Measurements from ENCODE around the gene ACAP3.

ACAP3 gene

DNA sequence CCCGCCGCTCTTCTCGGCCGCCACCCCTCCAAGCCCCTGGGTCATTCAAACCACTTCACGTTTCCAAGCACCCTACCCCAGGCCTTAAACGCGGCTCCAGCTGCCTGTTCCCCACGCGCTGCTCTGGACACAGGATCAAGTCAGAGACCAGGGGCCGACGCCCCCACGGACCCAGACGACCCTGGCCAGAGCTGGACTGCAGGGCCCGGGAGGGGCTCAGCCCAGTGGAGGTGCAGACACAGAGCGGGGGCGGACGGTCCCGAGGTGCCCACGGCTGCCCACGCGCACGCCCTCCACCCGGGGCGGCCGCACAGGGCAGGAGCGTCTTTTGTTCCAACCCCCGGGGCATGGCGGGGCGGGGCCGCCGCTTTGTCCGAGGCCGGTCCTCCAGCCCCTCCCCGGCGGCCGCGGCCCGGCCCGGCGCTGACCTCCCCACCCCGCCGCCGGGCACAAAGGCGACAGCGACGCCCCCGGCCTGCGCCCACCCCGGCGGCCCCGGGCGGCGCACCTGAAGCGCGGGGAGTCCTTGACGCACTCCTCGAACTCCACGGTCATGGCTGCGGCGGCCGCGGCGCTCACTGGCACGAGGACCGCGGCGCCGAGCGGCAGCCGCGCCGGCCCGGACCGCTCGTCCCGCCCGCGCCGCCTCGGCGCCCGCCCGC lies 338 bp downstream of the ACAP3 start:
- Histone ChIP-seq H3K4me2 (ENCODE audit: low read length) (peak overlapping the region; percentile 94), H3K4me1 (ENCODE audit: control insufficient read depth, insufficient read depth, low read length) (peaks cover 43% of the 10 kb centered on the region), H3K9ac (ENCODE audit: low read depth, low read length) (peak overlapping the region; percentile 83), H3K4me3 (ENCODE audit: low read length) (peak overlapping the region; percentile 94), H3K27me3 (ENCODE audit: control insufficient read depth, insufficient read depth, low read length) (no peaks in the 10 kb centered on the region), H3K9me3 (replicated peaks; ENCODE audit: low read length) (no peaks in the 10 kb centered on the region), H3K36me3 (ENCODE audit: insufficient read depth, low read length) (peaks cover 29% of the 10 kb centered on the region)

DNA sequence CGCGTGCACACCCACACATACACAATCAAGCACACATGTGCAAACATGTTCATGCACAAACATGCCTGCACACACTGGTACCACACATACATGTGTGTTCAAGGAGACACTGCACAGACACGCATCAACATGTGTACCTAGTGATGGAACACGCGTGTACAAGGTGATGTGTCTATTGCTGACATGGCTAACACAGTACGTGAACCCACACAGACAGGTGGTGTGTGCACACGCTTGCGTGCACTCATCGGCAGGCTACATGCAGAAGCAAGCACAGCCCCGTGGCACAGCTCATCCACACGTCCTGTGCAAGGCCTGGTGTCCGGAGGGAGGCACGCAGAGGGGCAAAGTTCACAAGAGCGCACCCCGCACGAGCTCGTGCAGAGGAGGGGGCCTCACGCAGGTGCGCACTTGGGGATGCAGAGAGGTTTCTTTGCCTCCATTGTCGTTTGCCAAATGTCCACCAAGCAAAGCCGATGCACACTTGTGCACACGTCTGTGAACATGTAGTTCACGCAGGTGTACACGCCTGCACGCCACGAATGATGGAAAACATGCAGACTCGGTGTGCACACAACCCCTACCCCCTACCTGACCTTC lies 969 bp downstream of the ACAP3 start:
- H3K4me1 ChIP-seq (ENCODE audit: control insufficient read depth, insufficient read depth, low read length): peaks cover 43% of the 10 kb centered on the region
- H3K27me3 ChIP-seq (ENCODE audit: control insufficient read depth, insufficient read depth, low read length): no peaks in the 10 kb centered on the region
- H3K4me2 ChIP-seq (ENCODE audit: low read length): peak overlapping the region; percentile 94
- peak overlapping the region; percentile 83 for H3K9ac ChIP-seq (ENCODE audit: low read depth, low read length)
- peak overlapping the region; percentile 94 for H3K4me3 ChIP-seq (ENCODE audit: low read length)
- H3K36me3 ChIP-seq (ENCODE audit: insufficient read depth, low read length): peaks cover 25% of the 10 kb centered on the region
- no peaks in the 10 kb centered on the region for H3K9me3 ChIP-seq (replicated peaks; ENCODE audit: low read length)

DNA sequence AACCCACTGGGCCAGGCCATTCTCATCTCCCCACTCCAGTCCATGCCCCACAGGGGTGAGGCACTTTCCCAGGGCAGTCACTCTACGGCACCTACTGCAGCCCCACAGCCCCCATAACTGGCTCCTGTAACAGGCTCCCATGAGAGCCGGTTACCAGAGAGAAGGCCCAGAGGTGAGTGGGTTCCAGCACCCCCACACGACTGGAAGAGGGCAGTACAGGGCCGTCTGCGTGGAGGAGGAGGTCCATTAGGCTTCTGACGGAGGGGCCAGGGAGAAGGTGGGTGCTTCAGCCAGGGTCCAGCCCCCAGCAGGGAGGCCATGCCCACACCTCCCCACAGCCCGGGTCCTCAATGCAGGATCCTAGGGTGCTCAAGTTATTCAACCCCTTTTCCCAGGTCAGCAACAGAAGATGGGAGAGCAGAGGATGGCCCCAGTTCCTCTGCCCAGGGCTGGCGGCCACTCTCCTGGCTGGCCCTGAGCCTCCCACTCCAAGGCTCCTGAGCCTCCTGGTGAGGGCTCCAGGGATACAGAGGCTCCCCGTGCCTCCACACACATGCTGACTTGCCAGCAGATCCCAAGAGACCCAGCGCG lies 1.6 kb downstream of the ACAP3 start:
- H3K27me3 ChIP-seq (ENCODE audit: control insufficient read depth, insufficient read depth, low read length): no peaks in the 10 kb centered on the region
- peak overlapping the region; percentile 43 for H3K9ac ChIP-seq (ENCODE audit: low read depth, low read length)
- peak overlapping the region; percentile 94 for H3K4me2 ChIP-seq (ENCODE audit: low read length)
- H3K4me3 ChIP-seq (ENCODE audit: low read length): peak overlapping the region; percentile 94
- H3K4me1 ChIP-seq (ENCODE audit: control insufficient read depth, insufficient read depth, low read length): peaks cover 43% of the 10 kb centered on the region
- H3K36me3 ChIP-seq (ENCODE audit: insufficient read depth, low read length): peaks cover 19% of the 10 kb centered on the region
- H3K9me3 ChIP-seq (replicated peaks; ENCODE audit: low read length): no peaks in the 10 kb centered on the region

DNA sequence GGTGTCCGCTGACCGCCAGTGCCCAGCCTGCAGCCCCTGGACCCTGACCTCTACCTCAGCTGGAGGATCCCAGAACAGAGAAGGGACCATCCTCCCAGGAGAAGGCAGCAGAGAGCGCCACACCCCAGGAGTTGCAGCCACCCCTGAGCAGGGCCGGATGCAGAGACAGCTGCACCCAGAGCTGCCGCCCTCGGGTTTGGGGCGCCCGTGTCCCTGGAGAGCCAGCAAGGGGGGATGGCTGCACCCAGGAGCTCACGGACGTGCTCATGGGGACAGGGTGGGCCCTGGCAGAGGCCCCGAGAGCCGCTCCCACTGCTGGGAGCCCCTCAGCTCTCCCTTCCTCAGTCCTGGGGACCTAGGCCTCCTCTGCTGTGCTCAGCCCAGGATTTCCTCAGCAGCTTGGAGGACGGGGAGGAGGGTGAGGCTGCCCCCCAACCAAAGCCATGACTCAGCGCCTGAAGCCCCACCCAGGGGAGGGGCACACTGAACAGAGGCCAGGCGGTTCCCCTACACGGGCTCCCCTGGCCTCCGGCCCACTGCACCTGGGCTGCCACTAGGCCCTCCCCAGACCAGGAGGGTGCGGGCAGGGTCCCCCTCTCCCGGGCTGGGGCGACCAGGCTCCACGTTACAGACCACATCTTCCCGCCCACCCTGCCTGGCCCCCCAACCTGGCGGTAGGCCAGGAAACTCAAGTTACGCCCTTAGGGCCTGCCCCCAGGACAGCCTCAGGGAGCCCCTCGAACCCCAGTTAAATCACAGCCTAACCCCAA lies 2.2 kb downstream of the ACAP3 start:
- H3K9me3 ChIP-seq (replicated peaks; ENCODE audit: low read length): no peaks in the 10 kb centered on the region
- no peaks in the 10 kb centered on the region for H3K27me3 ChIP-seq (ENCODE audit: control insufficient read depth, insufficient read depth, low read length)
- H3K4me1 ChIP-seq (ENCODE audit: control insufficient read depth, insufficient read depth, low read length): peaks cover 43% of the 10 kb centered on the region
- peaks cover 13% of the 10 kb centered on the region for H3K36me3 ChIP-seq (ENCODE audit: insufficient read depth, low read length)
- peak overlapping the region; percentile 94 for H3K4me3 ChIP-seq (ENCODE audit: low read length)
- peak overlapping the region; percentile 59 for H3K9ac ChIP-seq (ENCODE audit: low read depth, low read length)
- peak overlapping the region; percentile 94 for H3K4me2 ChIP-seq (ENCODE audit: low read length)

DNA sequence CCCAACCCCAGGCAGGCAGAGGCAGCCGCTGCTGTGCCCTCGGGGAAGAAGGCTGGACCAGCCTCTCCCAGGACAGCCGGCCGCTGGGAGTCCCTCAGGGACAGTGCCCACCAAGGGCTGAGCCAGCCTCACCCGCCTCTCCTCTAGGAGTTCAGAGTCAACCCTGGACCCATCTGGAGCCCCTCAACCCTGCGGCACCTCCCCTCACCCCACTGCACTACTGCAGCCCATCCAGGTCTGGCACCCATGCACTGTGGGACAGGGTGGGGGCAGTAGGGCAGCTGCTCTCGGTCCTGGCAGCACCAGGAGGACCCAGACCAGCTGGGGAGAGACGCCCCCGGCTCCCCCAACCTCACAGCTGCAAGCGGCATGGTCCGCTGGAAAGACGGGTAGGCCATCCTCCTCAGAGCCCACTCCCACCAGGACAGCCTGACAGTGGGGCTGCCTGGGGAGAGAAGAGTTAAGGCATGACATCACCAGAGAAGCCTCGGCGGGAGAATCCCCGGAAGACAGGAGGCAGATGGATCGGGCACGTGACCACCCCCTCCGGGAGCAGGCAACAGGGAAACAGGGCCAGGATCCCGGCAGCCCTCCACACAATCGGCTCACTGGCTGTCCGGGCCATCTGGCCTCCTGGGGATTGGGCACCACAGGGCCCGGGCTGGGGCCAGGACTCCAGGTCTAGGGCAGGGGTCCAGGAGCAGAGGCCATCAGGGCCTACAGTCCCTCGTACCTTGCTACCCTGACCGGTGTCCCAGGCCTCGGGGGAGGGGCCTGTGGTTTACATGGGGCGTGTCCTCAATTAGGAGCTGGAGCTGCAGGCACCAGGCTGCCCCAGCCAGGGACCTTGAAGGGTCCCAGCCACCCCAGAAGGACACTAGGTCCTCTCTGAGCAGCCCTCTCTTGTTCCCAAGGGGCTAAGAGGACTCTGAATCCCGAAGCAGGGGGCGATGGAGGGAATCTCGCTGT lies 3.1 kb downstream of the ACAP3 start:
- Histone ChIP-seq H3K27me3 (ENCODE audit: control insufficient read depth, insufficient read depth, low read length) (no peaks in the 10 kb centered on the region), H3K9ac (ENCODE audit: low read depth, low read length) (peak overlapping the region; percentile 59), H3K4me2 (ENCODE audit: low read length) (peak overlapping the region; percentile 94), H3K4me1 (ENCODE audit: control insufficient read depth, insufficient read depth, low read length) (peaks cover 37% of the 10 kb centered on the region), H3K9me3 (replicated peaks; ENCODE audit: low read length) (no peaks in the 10 kb centered on the region), H3K36me3 (ENCODE audit: insufficient read depth, low read length) (peaks cover 12% of the 10 kb centered on the region), H3K4me3 (ENCODE audit: low read length) (peak overlapping the region; percentile 94)

DNA sequence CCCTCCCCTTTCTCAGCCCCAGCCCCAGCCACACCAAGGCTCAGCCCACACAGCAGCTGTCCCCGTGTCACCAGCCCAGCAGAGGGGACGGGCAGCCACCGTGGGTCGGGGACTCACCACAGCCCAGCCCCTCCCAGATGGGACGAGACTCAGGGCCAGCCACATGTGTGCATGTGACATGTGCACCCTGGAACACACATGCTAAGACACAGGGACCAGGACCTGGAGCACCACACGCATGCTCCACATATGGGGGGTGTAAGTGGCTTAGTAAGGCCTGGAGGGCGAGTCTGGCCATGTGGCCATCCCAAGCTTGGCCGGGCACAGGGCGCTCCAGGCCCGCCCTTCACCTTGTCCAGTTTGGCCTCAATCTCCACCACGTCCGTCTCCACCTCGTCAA lies 4.0 kb downstream of the ACAP3 start:
- H3K4me3 ChIP-seq (ENCODE audit: low read length): no peak overlapping the region
- peaks cover 16% of the 10 kb centered on the region for H3K36me3 ChIP-seq (ENCODE audit: insufficient read depth, low read length)
- no peak overlapping the region for H3K9ac ChIP-seq (ENCODE audit: low read depth, low read length)
- H3K4me1 ChIP-seq (ENCODE audit: control insufficient read depth, insufficient read depth, low read length): peaks cover 31% of the 10 kb centered on the region
- no peaks in the 10 kb centered on the region for H3K27me3 ChIP-seq (ENCODE audit: control insufficient read depth, insufficient read depth, low read length)
- no peaks in the 10 kb centered on the region for H3K9me3 ChIP-seq (replicated peaks; ENCODE audit: low read length)
- no peak overlapping the region for H3K4me2 ChIP-seq (ENCODE audit: low read length)

DNA sequence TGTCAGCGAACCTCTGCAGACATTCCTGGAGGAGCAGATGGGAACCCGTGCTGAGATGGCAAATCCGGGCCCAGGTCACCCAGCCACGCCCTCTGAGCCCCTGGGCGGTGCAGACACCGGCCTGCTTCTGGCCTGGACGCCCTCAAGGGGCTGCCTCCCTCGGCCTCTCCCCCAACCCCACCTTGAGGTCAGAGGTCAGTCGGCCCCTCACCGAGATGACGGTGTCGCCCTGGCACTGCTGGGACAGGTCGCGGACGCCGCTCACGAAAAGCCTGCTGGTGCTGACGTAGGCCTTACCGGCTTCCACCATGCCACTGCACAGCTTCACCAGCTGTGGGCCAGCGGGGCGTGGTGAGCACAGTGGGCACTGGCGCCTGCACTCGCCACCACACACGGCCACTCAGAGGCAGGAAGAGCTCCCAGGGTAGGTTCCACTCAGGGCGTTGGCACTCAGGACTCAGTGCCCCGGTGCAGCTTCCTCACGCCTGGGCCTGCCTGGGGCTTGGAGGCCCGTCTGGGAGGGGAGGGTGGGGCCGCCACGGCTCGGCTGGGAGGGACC lies 4.7 kb downstream of the ACAP3 start:
- H3K36me3 ChIP-seq (ENCODE audit: insufficient read depth, low read length): peaks cover 16% of the 10 kb centered on the region
- no peak overlapping the region for H3K4me2 ChIP-seq (ENCODE audit: low read length)
- no peaks in the 10 kb centered on the region for H3K27me3 ChIP-seq (ENCODE audit: control insufficient read depth, insufficient read depth, low read length)
- H3K4me1 ChIP-seq (ENCODE audit: control insufficient read depth, insufficient read depth, low read length): peaks cover 31% of the 10 kb centered on the region
- no peak overlapping the region for H3K9ac ChIP-seq (ENCODE audit: low read depth, low read length)
- H3K9me3 ChIP-seq (replicated peaks; ENCODE audit: low read length): no peaks in the 10 kb centered on the region
- H3K4me3 ChIP-seq (ENCODE audit: low read length): no peak overlapping the region

DNA sequence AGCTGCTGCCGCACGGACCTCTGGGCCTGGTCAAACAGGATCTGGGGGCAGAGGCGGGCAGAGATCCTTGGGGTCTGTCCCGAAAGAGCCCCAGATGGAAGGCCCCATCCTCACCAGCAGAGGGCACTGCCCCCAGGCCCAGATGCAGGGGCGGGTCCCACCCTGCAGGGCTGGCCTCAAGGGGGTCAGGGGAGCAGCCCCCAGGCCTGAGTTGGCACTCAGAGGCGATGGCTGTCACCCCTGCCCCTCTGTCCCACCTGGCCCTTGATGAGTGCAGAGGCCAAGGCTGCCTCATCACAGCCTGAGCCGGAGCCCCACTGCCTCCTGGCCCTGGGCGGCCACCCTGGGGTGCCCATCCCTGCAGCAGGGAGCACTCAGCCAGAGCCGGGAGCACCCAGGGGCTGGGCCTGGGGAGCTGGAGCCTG lies 5.7 kb downstream of the ACAP3 start:
- H3K36me3 ChIP-seq (ENCODE audit: insufficient read depth, low read length): peaks cover 16% of the 10 kb centered on the region
- H3K9ac ChIP-seq (ENCODE audit: low read depth, low read length): no peak overlapping the region
- H3K4me1 ChIP-seq (ENCODE audit: control insufficient read depth, insufficient read depth, low read length): peaks cover 31% of the 10 kb centered on the region
- H3K27me3 ChIP-seq (ENCODE audit: control insufficient read depth, insufficient read depth, low read length): no peaks in the 10 kb centered on the region
- H3K9me3 ChIP-seq (replicated peaks; ENCODE audit: low read length): no peaks in the 10 kb centered on the region
- no peak overlapping the region for H3K4me3 ChIP-seq (ENCODE audit: low read length)
- H3K4me2 ChIP-seq (ENCODE audit: low read length): no peak overlapping the region

DNA sequence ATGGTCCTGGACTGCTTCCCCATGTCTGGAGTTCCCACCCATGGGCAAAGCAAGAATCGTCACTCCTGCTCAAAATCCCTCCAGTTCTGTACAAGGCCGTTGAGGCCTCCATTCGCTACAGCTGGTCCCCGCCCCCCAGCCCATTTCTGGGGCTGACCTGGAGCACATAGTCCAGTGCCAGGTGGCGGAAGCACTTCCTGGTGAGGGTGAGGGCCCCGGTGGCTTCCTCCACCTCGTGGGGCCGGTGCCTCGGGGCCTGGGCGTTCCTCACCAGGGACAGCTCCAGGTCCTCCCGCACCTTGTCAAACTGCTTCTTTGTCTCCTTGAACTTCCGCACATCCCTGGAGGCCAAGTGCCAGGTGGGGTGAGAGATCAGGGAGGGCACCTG lies 7.4 kb downstream of the ACAP3 start:
- peaks cover 25% of the 10 kb centered on the region for H3K36me3 ChIP-seq (ENCODE audit: insufficient read depth, low read length)
- no peaks in the 10 kb centered on the region for H3K27me3 ChIP-seq (ENCODE audit: control insufficient read depth, insufficient read depth, low read length)
- H3K9me3 ChIP-seq (replicated peaks; ENCODE audit: low read length): no peaks in the 10 kb centered on the region
- H3K4me1 ChIP-seq (ENCODE audit: control insufficient read depth, insufficient read depth, low read length): peaks cover 14% of the 10 kb centered on the region
- no peak overlapping the region for H3K9ac ChIP-seq (ENCODE audit: low read depth, low read length)
- no peak overlapping the region for H3K4me3 ChIP-seq (ENCODE audit: low read length)
- H3K4me2 ChIP-seq (ENCODE audit: low read length): no peak overlapping the region

DNA sequence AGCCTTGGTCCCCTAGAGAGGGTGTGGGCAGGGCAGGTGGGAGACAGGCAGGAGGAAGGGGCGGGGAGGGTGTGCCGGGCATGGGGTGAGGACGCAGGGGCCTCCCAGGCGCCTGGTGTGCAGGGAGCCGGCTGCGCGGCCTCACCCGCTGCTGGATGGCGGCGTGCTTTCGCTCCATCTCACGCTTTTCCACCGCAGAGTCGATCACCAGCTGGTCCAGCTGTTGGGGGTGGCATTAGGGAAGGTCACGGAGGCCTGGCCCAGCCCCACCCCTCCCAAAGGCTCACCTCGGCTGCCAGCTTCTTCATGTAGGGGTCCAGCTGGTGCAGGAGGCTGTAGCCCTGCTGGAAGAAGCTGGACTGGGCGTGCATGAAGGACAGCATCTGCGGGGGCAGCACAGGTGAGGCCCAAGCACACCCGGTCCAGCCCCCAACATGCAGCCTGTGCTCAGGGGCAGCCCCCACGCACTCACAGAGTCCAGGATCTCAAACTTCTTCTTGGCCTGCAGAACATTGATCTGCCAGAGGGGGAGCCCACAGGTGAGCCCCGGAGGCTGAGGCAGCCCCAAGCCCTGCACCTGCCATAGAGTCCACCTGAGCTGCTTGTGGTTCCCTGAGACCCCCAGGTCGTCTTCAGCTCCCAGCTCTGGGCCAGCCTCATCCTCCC lies 7.9 kb downstream of the ACAP3 start:
- no peaks in the 10 kb centered on the region for H3K27me3 ChIP-seq (ENCODE audit: control insufficient read depth, insufficient read depth, low read length)

More for the DNA sequence above, 7.9 kb downstream of the ACAP3 start:
- peaks cover 9% of the 10 kb centered on the region for H3K4me1 ChIP-seq (ENCODE audit: control insufficient read depth, insufficient read depth, low read length)
- no peaks in the 10 kb centered on the region for H3K9me3 ChIP-seq (replicated peaks; ENCODE audit: low read length)
- H3K36me3 ChIP-seq (ENCODE audit: insufficient read depth, low read length): peaks cover 28% of the 10 kb centered on the region
- no peak overlapping the region for H3K4me3 ChIP-seq (ENCODE audit: low read length)
- no peak overlapping the region for H3K4me2 ChIP-seq (ENCODE audit: low read length)
- no peak overlapping the region for H3K9ac ChIP-seq (ENCODE audit: low read depth, low read length)

Measured in skeletal muscle satellite cell (primary cell).